HepG2 (cell line): Measurements from ENCODE around the gene TMEM107. TPM values are rescaled to one million over a fixed set of nuclear protein-coding genes. Genes with fewer than 3 reads are reported as not detected.

Experiments
- FOXA3 ChIP-seq: IDR thresholded peaks from 2 replicates; pipeline ENCODE4 v1.6.1; 2016; ENCODE audit warnings: missing genetic modification reagents, missing compliant biosample characterization
- FOXP1 ChIP-seq, 2 experiments: fragments of 450-650 bp in 1 of 2; IDR thresholded peaks; 2 replicates each; pipeline ENCODE4 v1.6.1; 2017 to 2018; ENCODE audit warnings: antibody characterized with exemption in 1 of 2
- HCFC1 ChIP-seq: fragments of 150-350 bp; IDR thresholded peaks from 2 replicates; pipeline ENCODE4 v1.6.1; 2014; ENCODE audit warnings: low read depth, low read length
- ISL2 ChIP-seq: sonication (generic); formaldehyde crosslinking; IDR thresholded peaks from 2 replicates; pipeline ENCODE4 v1.5.0; 2020; ENCODE audit warnings: missing genetic modification reagents
- KAT8 ChIP-seq: IDR thresholded peaks from 2 replicates; pipeline ENCODE4 v1.6.1; 2016; ENCODE audit warnings: missing genetic modification reagents, missing compliant biosample characterization
- KDM3A ChIP-seq: IDR thresholded peaks from 2 replicates; pipeline ENCODE4 v1.6.1; 2018; ENCODE audit warnings: low read depth, missing compliant biosample characterization
- MIER2 ChIP-seq: IDR thresholded peaks from 2 replicates; pipeline ENCODE4 v1.6.1; 2016; ENCODE audit warnings: missing biosample characterization, missing genetic modification reagents
- PPARG ChIP-seq: conservative IDR thresholded peaks from 2 replicates; pipeline ENCODE4 v1.6.1; 2016; ENCODE audit warnings: missing biosample characterization, missing genetic modification reagents
- RBAK ChIP-seq: sonication (generic); formaldehyde crosslinking; IDR thresholded peaks from 2 replicates; pipeline ENCODE4 v1.5.1; 2020; ENCODE audit warnings: mild to moderate bottlenecking, missing genetic modification reagents
- REPIN1 ChIP-seq: sonication (generic); formaldehyde crosslinking; IDR thresholded peaks from 2 replicates; pipeline ENCODE4 v1.8.0; 2022; ENCODE audit warnings: missing genetic modification reagents, low read depth, mild to moderate bottlenecking, borderline replicate concordance
- SAP130 ChIP-seq: IDR thresholded peaks from 2 replicates; pipeline ENCODE4 v1.6.1; 2016; ENCODE audit warnings: low read depth
- TBX3 ChIP-seq: fragments of 450-650 bp; IDR thresholded peaks from 2 replicates; pipeline ENCODE4 v1.6.1; 2017; ENCODE audit warnings: antibody characterized with exemption, mild to moderate bottlenecking, inconsistent platforms, borderline replicate concordance
- TERF1 ChIP-seq: sonication (generic); formaldehyde crosslinking; IDR thresholded peaks from 2 replicates; pipeline ENCODE4 v1.8.0; 2022; ENCODE audit warnings: mild to moderate bottlenecking, missing genetic modification reagents, moderate library complexity
- YY1 ChIP-seq: IDR thresholded peaks from 2 replicates; pipeline ENCODE4 v1.6.1; 2011; ENCODE audit warnings: low read length, low read depth, moderate library complexity, mild to moderate bottlenecking; ENCODE audit not compliant: insufficient read depth, insufficient replicate concordance
- ZBTB34 ChIP-seq: sonication (generic); formaldehyde crosslinking; IDR thresholded peaks from 2 replicates; pipeline ENCODE4 v1.8.0; 2022; ENCODE audit warnings: mild to moderate bottlenecking, missing genetic modification reagents
- ZBTB7B ChIP-seq: sonication (generic); formaldehyde crosslinking; IDR thresholded peaks from 2 replicates; pipeline ENCODE4 v1.4.0; 2020; ENCODE audit warnings: missing genetic modification reagents
- ZNF292 ChIP-seq: sonication (generic); formaldehyde crosslinking; IDR thresholded peaks from 2 replicates; pipeline ENCODE4 v1.8.1; 2022; ENCODE audit warnings: mild to moderate bottlenecking, low read depth, missing genetic modification reagents, borderline replicate concordance
- ZNF414 ChIP-seq: sonication (generic); formaldehyde crosslinking; IDR thresholded peaks from 2 replicates; pipeline ENCODE4 v1.5.0; 2020; ENCODE audit warnings: missing genetic modification reagents
- ZNF564 ChIP-seq: sonication (generic); formaldehyde crosslinking; IDR thresholded peaks from 2 replicates; pipeline ENCODE4 v1.8.1; 2023; ENCODE audit warnings: mild to moderate bottlenecking, missing genetic modification reagents
- ZNF770 ChIP-seq: sonication (generic); formaldehyde crosslinking; IDR thresholded peaks from 2 replicates; pipeline ENCODE4 v1.5.0; 2020; ENCODE audit warnings: mild to moderate bottlenecking, missing genetic modification reagents
- ZNF772 ChIP-seq: sonication (generic); formaldehyde crosslinking; IDR thresholded peaks from 2 replicates; pipeline ENCODE4 v1.5.0; 2020; ENCODE audit warnings: mild to moderate bottlenecking, missing genetic modification reagents
- ZNF800 ChIP-seq: sonication (generic); formaldehyde crosslinking; IDR thresholded peaks from 2 replicates; pipeline ENCODE4 v1.4.0; 2020; ENCODE audit warnings: missing genetic modification reagents
- polyA plus RNA-seq, 8 experiments: library from polyadenylated mRNA; depleted of rRNA in 3 of 8; stranded (reverse) in 7 of 8; unstranded in 1 of 8; fragments of >200 nt; fragmentation: Illumina TruSeq in 4 of 8; extraction: Trizol in 4 of 8; gene quantifications; 2 replicates each; pipeline versions ENCODE4 v1.2.1 to v1.2.3, GENCODE V29; 2011 to 2016; ENCODE audit warnings: low read depth in 4 of 8, missing spikeins in 1 of 8, mixed read lengths in 1 of 8; ENCODE audit not compliant: insufficient read depth in 1 of 8
- total RNA-seq, 5 experiments: library from RNA; depleted of rRNA; stranded (reverse); fragments of >200 nt; fragmentation: Illumina TruSeq; extraction: Trizol; gene quantifications; 2 replicates each; pipeline ENCODE4 v1.2.3, GENCODE V29; 2016; ENCODE audit warnings: low read depth in 1 of 5

Gene TMEM107
- total and polyA plus RNA-seq, 2 of the 13 experiments (the other 11 are each of a cell fraction or from before 2014, with no cell fraction given) = 7.2 to 15.3 TPM

- TF ChIP-seq ZNF800 (CRISPR knock-in tag) (no peak), ZNF564 (CRISPR knock-in tag) (peak; percentile 24; the same call in 1 of the 2 replicates), RBAK (CRISPR knock-in tag) (no peak), REPIN1 (peak; percentile 33; the same call in 1 of the 2 replicates), ZNF414 (peak; percentile 78; the same call in 1 of the 2 replicates), ZBTB34 (CRISPR knock-in tag) (no peak), FOXA3 (CRISPR knock-in tag) (peak; percentile 56), MIER2 (peak; percentile 75), ZBTB7B (CRISPR knock-in tag) (peak; percentile 75; the same call in 1 of the 2 replicates), KDM3A (CRISPR knock-in tag) (peak; percentile 0; the same call in 1 of the 2 replicates), ZNF770 (0 out of 2 replicates have a peak, but pooled peaks have one; percentile 4), KAT8 (CRISPR knock-in tag) (no peak; the same call in 1 of the 2 replicates), SAP130 (peak; percentile 45), TBX3 (no peak), PPARG (no peak), ZNF772 (peak; percentile 71; the same call in 1 of the 2 replicates), HCFC1 (no peak), TERF1 (CRISPR knock-in tag) (no peak), ZNF292 (CRISPR knock-in tag) (no peak), YY1 (peak; percentile 92), ISL2 (CRISPR knock-in tag) (0 out of 2 replicates have a peak, but pooled peaks have one; percentile 14), FOXP1 (IDR thresholded peaks at IDR 0.05) (no peak), FOXP1 (CRISPR knock-in tag; IDR thresholded peaks at IDR 0.05) (peak; percentile 44; the same call in 1 of the 2 replicates)
Measured at GRCh38 chr17:8220783-8221662, 44.8 kb upstream of the TMEM107 start (continued).
